ENCODE results near the gene BOC. TPM values are rescaled to one million over a fixed set of nuclear protein-coding genes. Genes with fewer than 3 reads are reported as not detected.

Gene BOC
- total and polyA plus RNA-seq, 2 of the 8 experiments (the other 6 are each of a cell fraction or from before 2014, with no cell fraction given): 6.9 to 9.3 TPM

GRCh38 chr3:113274425-113275257 lies 63.3 kb downstream of the BOC start (continued):
- TF ChIP-seq SIX5 (IDR thresholded peaks at IDR 0.05; ENCODE audit: low read depth, low read length) (no peak), SAP30 (IDR thresholded peaks at IDR 0.05; ENCODE audit: insufficient read depth, insufficient replicate concordance, low read length) (no peak), ZNF274 (IDR thresholded peaks at IDR 0.05; ENCODE audit: borderline replicate concordance, extremely low read depth, low read length) (no peak), CTBP2 (IDR thresholded peaks at IDR 0.05; ENCODE audit: borderline replicate concordance, insufficient read depth, insufficient read length, low read length) (no peak), HDAC2 (IDR thresholded peaks at IDR 0.05; ENCODE audit: borderline replicate concordance in 1 of 2, low read depth in 2 of 2, low read length in 2 of 2) (no peak), TEAD4 (IDR thresholded peaks at IDR 0.05; ENCODE audit: low read depth, low read length) (no peak)
